Left colon (tissue), 2 donors: ENCODE measurements around the gene AMMECR1L. TPM values are rescaled to one million over a fixed set of nuclear protein-coding genes. Genes with fewer than 3 reads are reported as not detected.
"Not testable (repeated sequence)": the region's sequence is repeated elsewhere in the genome, so short reads cannot be mapped to it uniquely, and the experiment has no call there.

Experiments used
- ATAC-seq: fragments of 200-7000 bp; cut with Tn5 transposase; one replicate; pipeline ENCODE4 v1.9.1; 2020; ENCODE audit warnings: mild to moderate bottlenecking, moderate library complexity
- DNase-seq, 2 donors: peaks; one replicate each; pipeline ENCODE4 v3.0.0-alpha.2; 2020
- intact Hi-C, 2 donors: fragments of 100-400 bp; cut with DNase I in 1 of 2; cut with micrococcal nuclease in 1 of 2; formaldehyde crosslinking; loops; one replicate each; pipeline versions ENCODE4 v1.11.2 to v1.14.0; 2022; cut with DNase I, micrococcal nuclease
- long read RNA-seq: library from polyadenylated mRNA; unstranded; transcript quantifications from one replicate; pipeline ENCODE4 v2.0.0, GENCODE V29; 2021
- total RNA-seq, 2 donors: library from RNA; stranded (reverse); fragmentation: NEBNext Ultra II Directional; extraction: Animal tissue kit (Norgen Biotek cat#: 25700); gene quantifications; one replicate each; pipeline ENCODE4 v1.2.1, GENCODE V29; 2021
- donor health status: DM: no; HTN: no; CAD: no.
- donor health status: DM: yes; HTN: yes; CAD: no.

The AMMECR1L gene
- total RNA-seq = 10 to 100 TPM; 13.8 to 15.0 TPM
- long read RNA-seq, full-length matches to known transcripts = 1 of 9 reads
- long read RNA-seq, partial matches to known transcripts = 7 of 9 reads
- long read RNA-seq, other reads (novel, unspliced or antisense) = 1 of 9 reads

DNA sequence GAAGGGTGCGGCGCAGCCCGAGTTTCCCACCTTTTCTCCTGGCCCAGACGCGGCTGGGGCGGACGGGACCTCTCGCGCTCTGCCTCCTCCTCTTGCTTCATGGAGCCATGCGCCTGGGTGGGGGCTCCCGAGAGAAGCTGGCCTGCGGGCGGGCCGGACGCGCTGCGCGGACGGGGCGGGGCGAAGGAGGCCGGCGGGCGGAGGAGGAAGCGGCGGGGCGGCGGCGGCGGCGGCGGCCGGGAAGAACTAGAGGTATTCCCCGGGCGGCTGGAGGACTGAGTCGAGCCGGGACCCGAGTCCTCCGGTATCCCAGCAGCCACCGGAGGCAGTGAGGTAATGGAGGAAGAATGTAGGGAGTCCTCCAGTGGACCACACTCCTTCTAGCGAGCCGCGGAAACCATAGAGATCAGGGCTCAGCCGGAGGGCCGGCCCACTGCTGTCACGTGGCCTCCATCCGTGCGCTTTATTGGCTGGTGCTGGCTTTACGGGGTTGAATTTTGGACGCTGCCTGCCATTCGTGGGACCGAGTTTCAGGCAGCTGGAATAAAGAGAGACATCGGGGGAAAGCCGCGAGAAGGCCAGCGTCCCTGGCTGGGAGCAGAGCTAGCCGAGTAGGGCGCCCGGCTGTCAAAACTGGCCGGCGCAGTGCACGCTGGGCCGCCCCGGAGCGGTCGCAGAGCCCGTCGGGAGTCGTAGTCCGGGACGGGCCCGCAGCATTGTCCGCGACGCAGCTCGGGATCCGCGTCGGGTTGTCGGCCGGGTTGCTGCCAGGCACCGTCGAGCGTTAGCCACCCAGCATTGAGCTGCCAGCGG, at the start of gene AMMECR1L:
TSS of gene AMMECR1L (minus strand) at position 177 of the 813 bp plus-strand sequence. CDS start 11,722 bp downstream, outside the sequence.
- intact Hi-C loops = not testable (repeated sequence)
- peak; percentile 79 to 83 for DNase-seq
- ATAC-seq = peak; percentile 91

DNA sequence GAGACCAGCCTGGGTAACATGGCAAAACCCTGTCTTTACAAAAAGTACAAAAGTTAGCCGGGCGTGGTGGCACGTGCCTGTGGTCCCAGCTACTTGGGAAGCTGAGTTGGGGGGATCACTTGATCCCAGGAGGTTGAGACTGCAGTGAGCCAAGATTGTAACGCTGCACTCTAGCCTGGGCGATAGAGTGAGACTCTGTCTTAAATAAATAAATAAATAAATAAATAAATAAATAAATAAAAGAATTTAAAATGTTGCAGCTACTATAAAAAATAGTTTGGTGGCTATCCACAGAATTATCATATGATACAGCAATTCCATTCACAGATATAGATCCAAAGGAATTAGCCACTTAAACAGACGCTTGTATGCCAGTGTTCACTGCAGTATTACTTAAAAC, 49.6 kb upstream of the AMMECR1L start:
- intact Hi-C loops = no loop called here
- ATAC-seq = no peak
- no peak for DNase-seq

DNA sequence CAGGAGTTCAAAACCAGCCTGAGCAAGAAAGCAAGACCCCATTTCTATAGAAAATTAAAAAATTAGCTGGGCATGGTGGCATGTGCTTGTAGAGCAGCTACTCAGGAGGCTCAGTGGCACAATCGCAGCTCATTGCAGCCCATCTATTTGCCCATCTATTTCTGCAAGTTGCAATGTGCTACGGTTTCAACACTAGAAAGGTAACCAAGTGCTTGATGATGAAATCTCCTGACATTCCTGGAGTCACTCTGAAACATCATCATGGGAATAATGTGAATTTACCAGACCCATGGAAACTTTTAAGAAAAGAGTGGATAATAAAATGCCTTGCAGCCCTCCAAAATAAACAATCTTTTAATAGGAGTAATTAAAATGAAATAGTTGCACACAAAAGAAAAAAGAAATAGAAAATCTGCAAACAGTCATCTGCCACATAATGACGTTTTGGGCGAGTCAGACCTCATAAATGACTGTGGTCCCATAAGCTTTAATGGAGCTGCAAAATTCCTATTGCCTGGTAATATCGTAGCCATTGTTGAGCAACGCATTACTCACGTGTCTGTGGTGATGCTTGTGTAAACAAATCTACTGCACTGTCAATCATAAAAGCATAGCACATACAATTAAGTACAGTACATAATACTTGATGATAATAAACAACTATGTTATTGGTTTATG, 46.6 kb upstream of the AMMECR1L start:
- intact Hi-C loops = no loop called here
- DNase-seq (no peak), ATAC-seq (no peak)

DNA sequence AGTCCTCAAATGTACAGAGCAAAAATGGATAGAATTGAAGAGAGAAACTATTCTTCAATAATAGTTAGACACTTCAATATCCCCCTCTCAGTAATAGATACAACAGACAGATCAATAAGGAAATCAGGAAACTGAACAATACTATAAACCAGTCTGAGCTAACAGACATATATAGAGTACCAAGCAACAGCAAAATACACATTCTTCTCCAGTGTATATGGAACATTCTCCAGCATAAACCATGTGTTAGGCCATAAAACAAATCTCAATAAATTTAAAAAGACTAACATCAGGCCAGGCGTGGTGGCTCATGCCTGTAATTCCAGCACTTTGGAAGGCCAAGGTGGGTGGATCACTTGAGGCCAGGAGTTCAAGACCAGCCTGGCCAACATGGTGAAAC, 43.7 kb upstream of the AMMECR1L start:
- intact Hi-C loops = no loop called here
- DNase-seq (no peak), ATAC-seq (peak; percentile 63)

DNA sequence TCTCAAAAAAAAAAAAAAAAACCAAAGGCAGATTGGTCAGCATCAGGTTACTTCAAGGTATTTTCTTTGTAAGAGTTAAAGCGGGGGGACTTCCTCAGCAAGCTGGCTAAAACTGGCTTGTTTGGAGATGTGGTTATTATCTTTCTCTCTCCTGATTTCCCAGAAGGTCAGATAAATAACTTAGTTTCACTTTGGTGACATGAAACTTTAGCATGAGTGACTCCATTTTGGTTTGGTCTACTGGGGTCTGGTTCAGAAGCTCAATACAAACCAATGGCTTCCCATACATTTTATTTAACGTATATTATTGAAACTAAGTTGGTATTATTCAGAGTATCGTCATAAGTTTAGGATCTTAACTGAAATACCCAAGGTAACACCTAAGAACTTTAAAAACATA, 41.6 kb upstream of the AMMECR1L start:
- no peak for DNase-seq
- intact Hi-C loops = no loop called here
- no peak for ATAC-seq

DNA sequence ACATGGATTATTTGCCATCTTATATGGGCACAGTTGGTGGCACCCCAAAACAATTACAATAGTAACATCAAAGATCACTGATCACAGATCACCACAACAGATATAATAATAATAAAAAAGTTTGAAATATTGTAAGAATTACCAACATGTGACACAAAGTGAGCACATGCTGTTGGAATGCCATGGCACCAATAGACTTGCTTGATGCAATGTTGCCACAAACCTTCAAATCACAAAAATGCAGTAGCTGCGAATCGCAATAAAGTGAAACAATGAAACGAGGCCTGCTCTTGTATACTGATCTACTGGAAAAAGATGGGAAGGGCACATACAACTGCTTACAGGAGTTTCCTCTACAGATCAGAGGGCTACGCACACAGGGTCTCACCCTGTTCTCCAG, 32.2 kb upstream of the AMMECR1L start:
- no peak for ATAC-seq
- intact Hi-C loops = no loop called here
- no peak for DNase-seq

DNA sequence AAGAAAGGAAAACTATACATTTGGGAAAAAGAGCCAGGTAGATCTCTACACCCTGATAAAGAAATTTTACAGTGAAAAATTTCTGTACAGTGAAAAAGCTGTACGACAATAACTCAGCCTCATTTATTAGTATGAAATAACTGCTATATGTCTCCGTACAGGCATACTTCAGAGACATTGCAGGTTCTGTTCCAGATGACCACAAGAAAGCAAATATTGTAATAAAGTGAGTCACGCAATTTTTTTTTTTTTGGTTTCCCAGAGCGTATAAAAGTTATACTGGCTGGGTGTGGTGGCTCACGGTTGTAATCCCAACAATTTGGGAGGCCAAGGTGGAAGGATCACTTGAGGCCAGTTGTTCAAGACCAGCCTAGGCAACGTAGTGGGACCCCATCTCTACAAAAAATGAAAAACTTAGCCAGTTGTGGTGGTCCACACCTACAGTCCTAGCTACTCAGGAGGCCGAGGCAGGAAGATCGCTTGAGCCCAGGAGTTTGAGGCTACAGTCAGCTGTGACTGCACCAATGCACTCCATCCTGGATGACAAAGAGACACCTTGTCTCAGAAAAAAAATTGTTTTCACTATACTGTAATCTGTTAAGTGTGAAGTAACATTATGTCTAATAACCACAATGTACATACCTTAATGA, 28.2 kb upstream of the AMMECR1L start:
- intact Hi-C loops = no loop called here
- no peak for DNase-seq
- peak; percentile 98 for ATAC-seq

DNA sequence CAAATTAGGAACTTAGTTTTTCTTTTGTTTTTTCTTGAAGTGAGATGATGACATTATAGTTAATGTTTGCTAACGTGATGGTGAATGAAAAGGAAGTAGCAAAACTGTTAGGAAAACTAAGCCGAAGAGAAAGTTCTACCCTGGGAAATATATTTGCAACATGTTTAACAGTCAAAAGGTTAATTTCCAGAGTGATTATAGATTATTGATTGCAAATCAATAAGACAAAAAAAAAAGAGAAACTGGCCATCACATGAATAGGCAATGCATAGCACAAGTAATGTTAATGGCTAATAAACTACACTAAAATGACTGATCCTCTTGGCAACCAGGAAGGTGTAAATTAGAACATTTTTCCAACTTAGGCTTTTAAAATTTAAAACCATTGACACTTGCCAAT, 26.0 kb upstream of the AMMECR1L start:
- DNase-seq = no peak
- no peak for ATAC-seq
- intact Hi-C loops = no loop called here

DNA sequence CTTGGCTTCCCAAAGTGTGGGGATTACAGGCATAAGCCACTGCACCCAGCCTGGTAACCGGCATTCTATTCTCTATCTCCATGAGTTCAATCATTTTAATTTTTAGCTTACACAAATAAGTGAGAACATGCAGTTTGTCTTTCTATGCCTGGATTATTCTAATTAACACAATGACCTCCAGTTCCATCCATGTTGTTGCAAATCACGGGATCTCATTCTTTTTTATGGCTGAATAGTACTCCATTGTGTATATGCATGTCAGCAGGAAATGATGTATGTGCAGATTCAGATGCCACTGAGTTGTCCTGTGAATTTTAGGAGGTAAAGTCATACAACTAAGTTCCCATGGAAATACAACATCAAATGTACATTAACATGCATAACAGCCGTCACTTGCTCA, 24.7 kb upstream of the AMMECR1L start:
- no peak for ATAC-seq
- no peak for DNase-seq
- intact Hi-C loops = no loop called here

DNA sequence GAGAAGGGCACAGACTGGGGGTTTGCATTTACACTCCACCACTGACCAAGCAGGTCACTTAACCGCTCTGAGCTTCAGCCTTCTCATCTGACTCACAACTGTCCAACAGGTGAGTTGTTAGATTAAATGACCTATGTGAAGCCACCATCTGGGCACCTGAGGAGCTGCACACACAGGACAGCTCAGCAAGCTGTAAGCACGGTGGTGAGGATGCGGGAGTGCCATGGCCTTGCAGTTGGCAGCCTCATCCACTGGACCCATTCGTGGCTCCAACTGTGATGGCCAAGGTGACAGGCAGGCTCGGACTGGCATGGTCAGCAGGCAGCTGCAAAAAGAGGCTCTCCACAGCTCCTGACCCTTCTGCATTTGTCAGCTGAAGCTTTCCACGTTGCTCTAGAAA, 23.3 kb upstream of the AMMECR1L start:
- intact Hi-C loops = no loop called here
- ATAC-seq = peak; percentile 47
- DNase-seq = no peak

DNA sequence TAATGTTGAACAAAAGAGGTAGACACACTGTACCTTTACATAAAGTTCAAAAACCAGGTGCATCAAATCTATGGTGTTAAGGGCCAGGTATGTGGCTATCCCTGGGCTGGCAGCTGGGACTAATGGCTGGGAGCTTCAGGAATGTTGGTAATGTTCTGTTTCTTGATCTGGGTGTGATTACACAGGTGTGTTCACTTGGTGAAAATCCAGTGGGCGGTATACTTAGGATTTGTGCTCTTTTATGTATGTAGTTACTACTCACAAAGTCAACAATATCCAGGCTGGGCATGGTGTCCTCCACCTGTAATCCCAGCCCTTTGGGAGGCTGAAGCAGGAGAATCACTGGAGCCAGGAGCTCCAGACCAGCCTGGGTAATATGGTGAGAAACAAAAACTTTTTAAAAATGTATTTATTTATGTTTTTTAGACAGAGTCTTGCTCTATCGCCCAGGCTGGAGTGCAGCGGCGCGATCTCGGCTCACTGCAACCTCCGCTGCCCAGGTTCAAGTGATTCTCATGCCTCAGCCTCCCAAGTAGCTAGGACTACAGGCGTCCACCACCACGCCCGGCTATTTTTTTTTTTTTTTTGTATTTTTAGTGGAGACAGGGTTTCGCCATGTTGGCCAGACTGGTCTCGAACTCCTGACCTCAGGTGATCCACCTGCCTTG, 22.1 kb upstream of the AMMECR1L start:
- intact Hi-C loops, DNase-seq: not testable (repeated sequence)
- ATAC-seq = peak; percentile 80

DNA sequence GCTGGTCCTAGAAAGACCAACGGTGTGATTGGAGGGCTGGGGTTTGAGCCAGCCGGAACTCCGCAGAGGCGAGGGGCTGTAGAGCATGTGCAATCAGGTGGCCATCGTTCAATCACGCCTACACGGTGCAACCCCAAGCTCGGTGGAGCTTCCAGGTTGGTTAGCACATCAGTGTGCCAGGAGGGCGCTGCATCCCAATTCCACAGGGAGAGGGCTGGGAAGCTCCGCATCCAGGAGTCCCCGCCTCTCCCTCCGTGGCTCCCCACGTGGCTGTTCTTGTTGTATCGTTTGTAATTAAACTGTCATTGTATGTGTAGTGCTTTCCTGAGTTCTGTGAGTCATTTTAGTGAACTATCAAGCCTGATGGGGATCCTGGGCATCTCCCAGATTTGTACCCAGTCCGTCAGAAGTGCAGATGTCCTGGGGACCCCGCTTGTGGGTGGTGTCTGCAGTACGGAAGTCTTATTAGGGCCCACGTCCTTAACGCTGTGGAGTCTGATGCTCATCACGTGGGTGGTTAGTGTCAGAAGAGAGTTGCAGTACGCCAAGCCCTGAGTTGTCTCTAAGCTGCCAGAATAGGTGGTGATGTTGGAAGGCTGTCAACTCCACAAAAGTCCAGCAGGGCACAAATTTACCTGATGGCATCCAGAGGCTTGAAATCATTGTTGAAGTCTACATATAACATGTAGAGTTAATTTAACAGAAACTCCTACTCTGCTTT, 20.6 kb upstream of the AMMECR1L start:
- intact Hi-C loops = no loop called here
- ATAC-seq (no peak), DNase-seq (no peak)

DNA sequence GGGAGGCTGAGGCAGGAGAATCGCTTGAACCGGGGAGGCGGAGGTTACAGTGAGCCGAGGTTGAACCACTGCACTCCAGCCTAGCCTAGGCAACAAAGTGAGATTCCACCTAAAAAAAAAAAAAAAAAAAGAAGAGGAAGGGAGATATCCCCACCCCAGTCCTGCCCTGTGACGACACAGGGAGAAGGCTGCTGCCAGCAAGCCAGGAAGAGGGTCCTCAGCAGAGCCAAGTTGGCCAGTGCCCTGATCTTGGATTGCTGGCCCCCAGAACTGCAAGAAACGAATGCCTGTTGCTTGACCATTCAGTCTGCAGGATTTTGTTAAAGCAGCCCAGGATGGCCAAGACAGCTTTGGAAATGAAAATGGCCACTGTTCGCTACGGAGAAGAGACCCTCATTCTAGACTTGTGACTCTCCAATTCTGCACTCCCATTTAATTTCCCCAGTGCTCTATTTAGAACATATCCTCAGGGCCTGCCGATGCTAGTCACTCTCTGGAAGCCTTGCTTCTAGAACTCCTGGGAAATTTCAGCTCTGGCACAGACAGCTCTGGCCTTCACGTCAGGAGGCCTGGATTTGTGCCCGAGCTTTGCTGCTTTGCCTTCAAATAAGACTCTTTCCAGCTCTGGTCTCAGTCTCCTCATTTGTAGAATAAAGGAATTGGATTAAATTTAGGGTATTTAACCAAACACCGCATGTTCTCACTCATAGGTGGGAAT, 15.7 kb upstream of the AMMECR1L start:
- ATAC-seq (no peak), DNase-seq (peak; percentile 36 to 56)
- intact Hi-C loops = no loop called here

DNA sequence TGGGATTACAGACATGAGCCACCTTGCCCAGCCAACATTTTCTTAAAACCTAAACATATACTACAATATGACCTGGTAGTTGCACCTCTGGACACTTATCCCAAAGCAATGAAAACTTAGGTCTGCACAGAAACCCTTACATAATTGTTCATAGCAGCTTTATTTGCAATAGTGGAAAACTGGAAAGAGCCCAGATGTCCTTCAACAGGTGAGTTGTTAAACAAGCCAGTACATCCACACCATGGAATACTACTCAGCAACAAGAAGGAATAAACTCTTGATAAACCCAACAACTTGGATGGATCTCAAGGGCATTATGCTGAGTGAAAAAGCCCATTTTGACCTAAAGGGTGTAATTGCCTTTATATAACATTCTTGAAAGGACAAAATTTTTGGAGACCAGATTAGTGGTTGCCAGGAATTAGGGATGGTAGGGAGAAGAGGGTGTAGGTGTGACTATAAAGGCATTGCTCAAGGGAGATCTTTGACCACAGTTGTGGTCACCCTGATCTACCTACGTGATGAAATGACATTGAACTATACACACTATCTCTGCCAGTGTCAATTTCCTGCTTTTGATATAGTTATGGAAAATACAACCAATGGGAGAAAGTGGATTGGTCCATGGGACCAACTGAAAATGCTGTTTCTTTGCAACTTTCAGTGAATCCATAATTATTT, 11.9 kb upstream of the AMMECR1L start:
- intact Hi-C loops = no loop called here
- no peak for DNase-seq
- ATAC-seq = no peak

DNA sequence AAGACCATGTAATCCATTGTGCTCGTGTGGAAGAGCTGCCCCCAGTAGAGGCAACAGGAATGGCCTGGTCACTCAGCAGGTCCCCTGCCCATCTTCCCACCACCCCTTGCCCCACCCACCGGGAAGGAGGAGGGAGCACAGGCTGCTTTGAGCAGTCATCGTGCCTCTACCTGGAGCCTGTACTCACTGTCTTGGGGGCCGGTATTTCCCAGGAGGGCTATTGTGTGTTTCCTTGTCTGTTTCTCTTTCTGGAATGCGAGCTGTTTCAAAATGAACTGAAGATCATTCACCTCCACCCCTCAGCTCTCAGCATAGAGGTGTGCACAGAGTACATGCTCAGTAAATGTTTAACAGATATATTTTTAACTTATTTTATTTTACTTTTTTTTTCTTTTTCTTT, 7.7 kb upstream of the AMMECR1L start:
- ATAC-seq = no peak
- no peak for DNase-seq
- intact Hi-C loops = no loop called here

DNA sequence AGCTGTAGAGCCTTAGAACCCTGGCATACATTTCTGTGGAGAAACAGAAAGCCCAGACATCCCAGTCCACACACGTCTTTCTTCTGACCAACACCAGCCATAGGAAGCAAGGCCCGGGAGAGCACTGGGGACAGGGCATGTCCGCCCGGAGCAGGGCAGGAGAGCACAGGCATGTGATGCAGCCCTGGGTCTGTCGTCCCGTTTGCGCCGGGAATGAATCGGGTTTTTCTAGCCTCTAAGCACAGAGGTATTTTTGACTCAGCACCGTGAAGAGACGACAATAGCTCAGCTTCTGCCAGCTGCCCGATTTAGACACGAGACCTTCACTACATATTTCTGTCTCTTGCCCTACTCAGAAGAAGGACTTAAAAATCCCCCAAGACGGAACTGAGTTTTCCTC, 7.3 kb upstream of the AMMECR1L start:
- intact Hi-C loops = no loop called here
- DNase-seq = no peak
- no peak for ATAC-seq

DNA sequence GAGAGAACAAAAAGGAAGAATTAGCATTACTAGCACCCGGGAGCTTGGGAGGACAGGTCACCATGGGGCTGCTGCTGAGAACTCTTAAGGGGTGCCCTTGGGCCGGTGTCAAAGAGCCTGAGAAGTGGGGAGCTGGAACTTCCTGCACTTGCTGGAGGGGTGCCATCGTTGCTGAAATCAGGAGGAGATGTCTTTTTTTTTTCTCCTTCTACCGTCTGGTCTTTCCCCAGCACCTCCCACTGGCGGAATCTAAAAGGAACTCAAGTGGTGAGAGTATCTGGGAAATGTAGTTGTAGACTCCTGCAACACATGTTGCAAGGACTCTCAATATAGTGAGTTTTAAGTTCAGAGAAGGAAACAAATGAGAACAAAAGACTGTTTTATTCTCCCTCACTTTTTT, 6.1 kb upstream of the AMMECR1L start:
- ATAC-seq = no peak
- intact Hi-C loops = no loop called here
- no peak for DNase-seq
